ENCODE results near the gene HYCC2.
"Not testable (repeated sequence)": the region's sequence is repeated elsewhere in the genome, so short reads cannot be mapped to it uniquely, and the experiment has no call there.

Gene HYCC2

DNA sequence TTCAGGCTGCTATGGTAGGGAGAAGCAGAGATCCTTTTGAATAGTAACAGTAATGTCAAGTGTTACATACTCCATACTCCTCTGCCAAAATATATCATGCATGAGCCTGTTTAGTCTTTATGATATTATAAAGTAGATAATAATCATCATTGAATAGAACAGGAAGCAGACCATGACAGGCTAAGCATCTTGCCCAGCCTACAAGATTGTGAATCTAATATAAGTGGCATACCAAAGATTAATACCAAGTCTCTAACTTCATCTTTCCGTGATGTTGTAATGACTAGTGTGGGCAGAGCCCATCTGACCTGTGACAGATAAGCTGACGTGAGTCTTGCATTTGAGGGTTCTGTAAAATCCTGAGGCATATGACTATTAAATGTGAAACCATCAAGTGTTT lies 13.4 kb upstream of the HYCC2 start:
- DNase-seq, result no peak
- intact Hi-C loops (cut with DNase I), result no loop called here

DNA sequence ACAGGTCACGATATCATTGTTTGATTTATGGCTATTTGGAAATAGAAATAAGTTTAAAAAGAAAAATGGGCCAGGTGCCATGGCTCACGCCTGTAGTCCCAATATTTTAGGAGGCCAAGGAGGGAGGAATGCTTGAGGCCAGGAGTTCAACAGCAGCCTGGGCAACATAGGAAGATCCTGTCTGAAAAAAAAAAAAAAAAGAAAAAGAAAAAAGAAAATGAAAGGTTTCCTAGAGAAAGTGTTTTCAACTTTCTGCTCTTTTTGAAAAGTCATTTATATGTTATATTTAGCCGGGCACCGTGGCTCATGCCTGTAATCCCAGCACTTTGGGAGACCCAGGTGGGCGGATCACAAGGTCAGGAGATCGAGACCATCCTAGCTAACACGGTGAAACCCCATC lies 3.5 kb upstream of the HYCC2 start:
- intact Hi-C loops (cut with DNase I), result loop anchor here (5.0 to 10.0 kb wide), 2 partner anchors 80 to 168 kb away; no protein-coding TSS in a partner anchor

DNA sequence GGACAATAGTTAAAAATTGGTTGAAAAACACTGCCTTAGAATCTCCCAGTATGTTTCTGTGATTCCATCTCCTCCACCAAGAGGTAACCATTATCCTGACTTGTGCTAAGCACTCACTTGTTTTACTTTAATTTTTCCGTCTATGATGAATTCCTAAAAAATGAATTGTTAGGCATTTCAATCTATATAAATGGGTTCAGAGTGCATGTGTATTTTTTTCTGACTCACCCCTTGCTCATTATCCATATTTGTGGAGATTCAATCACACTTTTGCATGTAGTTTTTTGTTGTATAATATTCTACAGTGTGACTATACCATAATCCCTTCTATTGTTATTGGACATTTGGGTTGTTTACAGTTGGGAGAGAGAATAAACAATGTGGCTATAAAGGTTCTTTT lies 1.6 kb upstream of the HYCC2 start:
- intact Hi-C loops (cut with DNase I), result loop anchor here (5.0 to 10.0 kb wide), 2 partner anchors 82 to 166 kb away; no protein-coding TSS in a partner anchor
- no peak for DNase-seq

More for the DNA sequence above, 3.5 kb upstream of the HYCC2 start:
- DNase-seq, result peak in 1 of 42 donors; percentile 5

DNA sequence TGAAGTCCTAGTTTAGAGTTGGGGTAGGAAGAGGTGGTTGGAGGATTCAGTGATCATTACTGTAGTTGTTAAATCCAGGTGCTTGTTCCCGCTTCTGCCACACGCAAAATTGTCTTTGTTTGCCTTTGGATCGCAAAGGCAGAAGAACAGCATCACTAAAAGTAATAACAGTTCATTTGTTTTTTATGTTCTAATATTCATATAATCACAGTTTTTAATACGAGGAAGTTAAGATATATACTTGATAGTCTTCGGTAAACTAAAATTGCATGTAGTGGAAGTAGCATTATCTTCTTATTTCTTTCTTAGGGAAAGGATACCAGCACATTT lies 695 bp upstream of the HYCC2 start:
- DNase-seq, result no peak
- intact Hi-C loops (cut with DNase I), result loop anchor here (5.0 to 10.0 kb wide), 2 partner anchors 83 to 165 kb away; no protein-coding TSS in a partner anchor

DNA sequence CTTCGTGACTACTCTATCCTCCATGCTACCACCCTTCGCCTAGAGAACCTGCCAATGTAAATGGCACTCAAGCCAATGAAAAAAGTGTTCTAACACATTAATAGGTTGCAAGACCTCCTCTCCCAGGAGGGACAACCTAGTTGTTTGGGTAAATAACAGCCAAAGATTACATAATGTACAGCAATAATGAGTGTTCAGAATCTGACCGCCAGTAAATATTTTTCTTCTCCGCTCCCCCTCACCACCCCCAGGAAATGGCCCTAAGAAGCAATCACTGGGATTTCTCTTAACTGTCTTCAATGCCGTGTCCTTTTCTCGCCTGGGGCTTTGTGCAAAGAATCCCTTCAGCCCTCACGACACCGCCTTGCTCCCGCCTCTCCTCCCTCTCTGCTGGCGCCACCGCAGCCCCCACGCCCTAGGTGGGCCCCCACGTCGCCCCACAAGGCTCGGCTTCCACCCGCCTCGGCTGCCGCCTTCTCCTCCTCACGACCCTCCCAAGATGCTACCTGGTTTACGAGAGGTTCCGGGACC lies 458 bp downstream of the HYCC2 start:
- intact Hi-C loops (cut with DNase I), result loop anchor here (5.0 to 10.0 kb wide), 2 partner anchors 84 to 164 kb away; no protein-coding TSS in a partner anchor
- DNase-seq, result peak in 3 of 42 donors; percentile 10 to 35 (median 35)

DNA sequence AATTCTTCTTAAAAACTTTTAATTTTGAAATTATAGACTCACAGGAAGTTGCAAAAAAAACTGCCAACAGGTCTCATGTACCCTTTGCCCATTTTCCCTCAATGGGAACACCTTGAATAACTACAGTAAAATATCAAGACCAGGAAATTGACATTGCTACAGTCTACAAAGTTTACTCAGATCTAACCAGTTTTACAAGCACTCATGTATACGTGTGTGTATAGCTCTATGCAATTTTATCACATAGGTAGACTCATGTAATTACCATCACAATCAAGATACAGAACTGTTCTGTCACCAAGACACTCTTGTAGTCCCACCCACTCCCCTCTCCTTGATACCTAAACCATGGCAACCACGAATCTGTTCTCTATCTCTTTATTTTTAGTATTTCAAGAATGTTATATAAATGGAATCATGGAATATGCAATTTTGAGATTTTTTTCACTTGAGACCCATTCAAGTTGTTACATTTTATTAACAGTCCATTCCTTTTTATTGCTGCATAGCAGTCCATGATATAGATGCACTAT lies 6.6 kb downstream of the HYCC2 start:
- intact Hi-C loops (cut with DNase I), result loop anchor here (5.0 kb wide), 1 partner anchor 103 kb away; the partner anchor contains the start of gene ORC2
- DNase-seq, result peak in 11 of 42 donors; percentile 16 to 74 (median 27)

DNA sequence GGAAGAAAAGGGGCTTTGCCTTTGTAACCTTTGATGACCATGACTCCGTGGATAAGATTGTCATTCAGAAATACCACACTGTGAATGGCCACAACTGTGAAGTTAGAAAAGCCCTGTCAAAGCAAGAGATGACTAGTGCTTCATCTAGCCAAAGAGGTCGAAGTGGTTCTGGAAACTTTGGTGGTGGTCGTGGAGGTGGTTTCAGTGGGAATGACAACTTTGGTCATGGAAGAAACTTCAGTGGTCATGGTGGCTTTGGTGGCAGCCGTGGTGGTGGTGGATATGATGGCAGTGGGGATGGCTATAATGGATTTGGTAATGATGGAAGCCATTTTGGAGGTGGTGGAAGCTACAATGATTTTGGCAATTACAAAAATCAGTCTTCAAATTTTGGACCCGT lies 8.0 kb downstream of the HYCC2 start:
- intact Hi-C loops (cut with DNase I); DNase-seq: not testable (repeated sequence)

DNA sequence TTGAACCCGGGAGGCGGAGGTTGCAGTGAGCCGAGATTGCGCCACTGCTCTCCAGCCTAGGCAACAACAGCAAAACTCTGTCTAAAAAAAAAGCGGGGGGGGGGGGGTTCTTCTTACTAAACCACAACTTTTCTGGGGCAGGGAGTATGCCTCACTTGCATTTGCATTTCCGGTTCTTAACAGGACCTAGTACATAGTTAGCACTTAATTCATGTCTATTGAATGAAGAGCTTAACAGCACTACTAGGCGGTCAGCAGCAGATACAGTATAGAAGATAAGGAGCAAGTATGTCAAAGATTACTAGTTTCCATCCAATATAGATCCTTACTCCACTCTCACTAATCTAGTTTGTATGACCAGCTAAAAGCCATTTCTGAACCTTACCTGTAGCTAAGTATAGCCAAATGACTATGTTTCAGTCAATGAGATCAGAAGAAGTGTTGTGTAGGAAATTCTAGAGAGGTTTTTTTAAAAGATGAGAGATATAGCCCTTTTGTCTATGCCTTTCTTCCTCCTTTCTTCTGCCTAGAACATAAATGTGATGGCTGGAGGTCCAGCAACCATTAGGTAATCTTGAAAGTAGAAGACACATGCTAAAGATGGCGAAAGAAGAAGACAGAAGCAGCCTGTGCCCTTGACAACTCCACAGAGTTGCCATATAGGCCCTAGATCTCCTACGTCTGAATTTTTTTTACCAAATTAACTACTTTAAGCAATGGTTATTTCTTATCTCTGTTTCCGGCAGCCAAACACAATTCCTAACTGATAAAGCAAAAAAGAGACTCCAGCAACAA lies 11.3 kb downstream of the HYCC2 start:
- intact Hi-C loops (cut with DNase I), result no loop called here
- DNase-seq, result no peak

DNA sequence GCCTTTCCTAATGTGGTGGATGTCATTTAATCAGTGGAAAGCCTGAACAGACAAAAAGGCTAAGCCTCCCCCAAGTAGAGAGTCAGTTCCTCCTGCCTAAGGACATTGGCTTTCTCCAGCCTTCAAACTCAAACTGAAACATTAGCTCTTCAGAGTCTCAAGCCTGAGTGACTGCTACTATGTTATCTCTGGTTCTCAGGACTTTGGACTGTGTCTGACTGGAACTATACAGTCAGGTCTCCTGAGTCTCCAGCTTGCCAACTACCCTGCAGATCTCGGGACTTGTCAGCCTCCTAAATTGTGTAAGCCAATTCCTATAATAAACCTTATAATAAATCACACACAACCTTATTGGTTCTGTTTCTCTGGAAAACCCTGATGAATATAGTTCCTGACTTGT lies 12.6 kb downstream of the HYCC2 start:
- no peak for DNase-seq
- intact Hi-C loops (cut with DNase I), result no loop called here

DNA sequence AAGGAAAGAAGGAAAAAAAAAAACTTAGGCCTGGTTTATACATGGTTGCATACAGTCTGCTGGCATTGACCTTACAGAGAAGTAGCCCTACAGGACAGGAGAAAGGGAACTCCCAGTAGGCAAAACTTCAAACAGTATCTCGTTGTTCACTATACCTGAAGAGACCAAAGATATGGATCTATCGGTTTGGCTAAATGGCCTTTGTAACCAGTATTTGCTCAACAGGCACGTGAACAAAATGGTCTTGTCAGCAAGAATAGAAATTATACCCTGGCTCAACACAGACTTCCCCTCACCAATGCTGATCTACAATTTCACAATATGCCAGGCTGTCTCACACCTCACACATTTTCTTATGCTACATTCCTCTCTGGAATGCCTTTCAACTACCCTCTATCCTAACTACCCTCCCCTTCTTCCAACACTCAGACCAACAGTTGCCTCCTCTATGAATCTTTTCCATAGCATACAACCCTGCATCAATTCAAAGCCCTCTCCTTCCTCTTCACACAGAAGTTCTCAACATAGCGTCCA lies 13.7 kb downstream of the HYCC2 start:
- intact Hi-C loops (cut with DNase I), result no loop called here
- no peak for DNase-seq

DNA sequence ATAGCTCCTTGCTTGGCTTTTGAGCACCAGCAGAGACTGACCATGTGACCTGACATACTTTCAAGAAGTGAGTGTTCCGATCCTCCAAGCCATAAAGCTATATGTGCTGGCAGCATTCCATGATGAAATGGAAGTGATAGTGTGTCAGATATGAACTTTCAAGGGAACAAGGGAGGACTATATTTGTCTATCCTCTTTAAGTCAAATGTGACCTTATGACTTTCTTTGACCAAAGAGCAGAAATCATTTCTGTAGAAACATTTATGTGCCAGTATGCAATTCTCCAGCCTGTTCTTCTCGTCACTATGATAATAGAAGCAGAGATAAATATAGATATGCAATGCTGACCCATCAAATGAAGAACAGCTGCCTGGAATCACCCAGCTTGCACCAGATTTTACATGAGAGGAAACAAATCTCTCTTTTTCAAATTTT lies 14.4 kb downstream of the HYCC2 start:
- DNase-seq, result no peak
- intact Hi-C loops (cut with DNase I), result no loop called here

DNA sequence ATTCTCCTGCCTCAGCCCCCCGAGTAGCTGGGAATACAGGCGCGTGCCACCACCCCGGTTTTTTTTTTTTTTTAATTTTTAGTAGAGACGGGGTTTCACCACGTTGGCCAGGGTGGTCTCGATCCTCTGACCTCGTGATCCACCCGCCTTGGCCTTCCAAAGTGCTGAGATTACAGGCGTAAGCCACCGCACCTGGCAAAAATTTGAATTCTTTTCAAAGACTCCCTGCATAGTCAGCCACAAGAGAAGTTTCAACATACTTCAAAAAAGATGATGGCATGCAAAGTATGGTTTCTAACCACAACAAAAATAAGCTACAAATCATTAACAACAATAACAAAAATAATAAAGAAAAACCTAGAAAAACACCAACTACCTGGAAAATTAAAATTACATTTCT lies 22.0 kb downstream of the HYCC2 start:
- intact Hi-C loops (cut with DNase I), result no loop called here
- no peak for DNase-seq

DNA sequence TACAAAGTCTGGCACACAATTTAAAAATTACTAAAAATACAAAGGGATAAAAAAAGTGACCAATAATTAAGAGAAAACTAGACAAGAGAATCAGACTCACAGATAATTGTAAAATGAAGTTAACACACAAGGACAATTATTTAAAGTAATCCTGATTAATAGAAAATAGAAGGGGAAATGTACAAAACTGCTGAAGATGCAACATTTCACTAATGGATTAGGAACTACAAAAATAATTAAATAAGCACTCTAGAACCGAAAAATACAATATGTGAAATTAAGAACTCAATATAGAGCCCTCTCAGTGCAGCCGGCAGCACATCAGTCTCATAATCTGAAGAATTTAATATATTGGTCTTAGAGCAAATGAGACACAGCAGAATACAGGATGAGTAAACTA lies 24.6 kb downstream of the HYCC2 start:
- no peak for DNase-seq
- intact Hi-C loops (cut with DNase I), result no loop called here

DNA sequence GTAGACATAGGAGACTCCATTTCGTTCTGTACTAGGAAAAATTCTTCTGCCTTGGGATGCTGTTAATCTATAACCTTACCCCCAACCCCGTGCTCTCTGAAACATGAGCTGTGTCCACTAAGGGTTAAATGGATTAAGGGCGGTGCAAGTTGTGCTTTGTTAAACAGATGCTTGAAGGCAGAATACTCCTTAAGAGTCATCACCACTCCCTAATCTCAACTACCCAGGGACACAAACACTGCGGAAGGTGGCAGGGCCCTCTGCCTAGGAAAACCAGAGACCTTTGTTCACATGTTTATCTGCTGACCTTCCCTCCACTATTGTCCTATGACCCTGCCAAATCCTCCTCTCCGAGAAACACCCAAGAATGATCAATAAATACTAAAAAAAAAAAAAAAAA lies 28.4 kb downstream of the HYCC2 start:
- DNase-seq; intact Hi-C loops (cut with DNase I): not testable (repeated sequence)

DNA sequence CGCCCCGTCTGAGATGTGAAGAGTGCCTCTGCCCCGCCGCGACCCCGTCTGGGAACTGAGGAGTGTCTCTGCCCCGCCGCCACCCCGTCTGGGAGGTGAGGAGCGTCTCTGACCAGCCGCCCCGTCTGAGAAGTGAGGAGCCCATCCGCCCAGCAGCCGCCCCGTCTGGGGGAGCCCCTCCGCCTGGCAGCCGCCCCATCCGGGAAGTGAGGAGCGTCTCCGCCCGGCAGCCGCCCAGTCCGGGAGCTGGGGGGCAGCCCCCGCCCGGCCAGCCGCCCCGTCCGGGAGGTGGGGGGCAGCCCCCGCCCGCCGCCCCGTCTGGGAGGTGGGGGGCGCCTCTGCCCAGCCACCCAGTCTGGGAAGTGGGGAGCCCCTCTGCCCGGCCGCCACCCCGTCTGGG lies 29.0 kb downstream of the HYCC2 start:
- DNase-seq; intact Hi-C loops (cut with DNase I): not testable (repeated sequence)

DNA sequence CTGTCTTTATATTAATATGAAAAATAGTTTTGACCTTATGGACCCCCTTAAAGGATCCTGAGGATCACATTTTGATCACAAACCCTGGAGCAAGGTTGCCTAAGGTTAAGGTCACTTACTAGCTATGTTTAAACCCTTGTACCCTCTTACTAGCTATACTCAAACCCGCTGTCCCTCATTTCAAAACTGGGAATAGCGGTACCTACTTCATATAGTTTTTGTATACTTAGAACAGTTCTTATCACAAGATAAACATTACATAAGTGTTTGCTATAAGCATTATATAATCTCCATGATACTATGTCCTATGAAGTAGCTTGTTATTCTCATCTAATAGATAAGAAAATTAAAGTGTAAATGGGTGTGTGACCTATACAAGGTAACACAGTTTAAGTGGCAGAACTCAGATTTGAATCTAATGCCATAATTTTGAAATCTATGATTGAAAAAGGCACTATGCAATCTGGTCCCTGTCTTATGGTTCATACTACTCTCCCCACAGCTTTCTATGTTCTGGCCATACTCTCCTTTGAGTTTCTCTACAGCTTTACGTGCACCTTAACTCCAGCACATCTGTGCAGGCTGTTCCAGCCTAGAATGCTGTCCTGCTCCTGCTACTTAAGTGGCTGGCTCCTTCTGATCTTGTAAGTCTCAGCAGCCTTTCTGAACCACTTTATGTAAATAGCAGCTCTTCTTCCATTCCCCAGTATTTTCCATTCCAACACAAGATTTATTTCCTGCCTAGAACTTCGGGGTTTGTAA lies 30.4 kb downstream of the HYCC2 start:
- intact Hi-C loops (cut with DNase I), result no loop called here
- no peak for DNase-seq

DNA sequence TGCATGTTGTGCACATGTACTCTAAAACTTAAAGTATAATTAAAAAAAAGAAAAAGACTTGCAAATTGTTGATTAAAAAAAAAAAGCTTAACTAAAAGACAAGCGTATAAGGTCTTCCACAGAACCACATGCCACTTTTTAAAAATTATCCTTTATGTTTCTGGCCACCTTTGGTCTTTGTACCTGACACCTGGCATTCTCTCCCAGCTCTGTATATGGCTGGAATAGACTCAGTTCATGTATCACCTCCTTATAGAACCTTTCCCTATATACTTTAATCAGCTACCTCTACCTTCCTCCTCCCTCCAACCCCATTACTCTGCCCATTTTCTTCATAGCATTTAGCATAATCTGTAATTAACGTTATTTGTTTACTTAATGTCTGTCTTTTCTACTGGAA lies 32.6 kb downstream of the HYCC2 start:
- intact Hi-C loops (cut with DNase I), result no loop called here
- no peak for DNase-seq

DNA sequence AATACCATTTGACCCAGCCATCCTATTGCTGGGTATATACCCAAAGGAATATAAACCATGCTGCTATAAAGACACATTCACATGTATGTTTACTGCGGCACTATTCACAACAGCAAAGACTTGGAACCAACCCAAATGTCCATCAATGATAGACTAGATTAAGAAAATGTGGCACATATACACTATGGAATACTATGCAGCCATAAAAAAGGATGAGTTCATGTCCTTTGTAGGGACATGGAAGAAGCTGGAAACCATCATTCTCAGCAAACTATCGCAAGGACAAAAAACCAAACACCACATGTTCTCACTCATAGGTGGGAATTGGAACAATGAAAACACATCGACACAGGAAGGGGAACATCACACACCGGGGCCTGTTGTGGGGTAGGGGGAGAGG lies 33.1 kb downstream of the HYCC2 start:
- DNase-seq; intact Hi-C loops (cut with DNase I): not testable (repeated sequence)

DNA sequence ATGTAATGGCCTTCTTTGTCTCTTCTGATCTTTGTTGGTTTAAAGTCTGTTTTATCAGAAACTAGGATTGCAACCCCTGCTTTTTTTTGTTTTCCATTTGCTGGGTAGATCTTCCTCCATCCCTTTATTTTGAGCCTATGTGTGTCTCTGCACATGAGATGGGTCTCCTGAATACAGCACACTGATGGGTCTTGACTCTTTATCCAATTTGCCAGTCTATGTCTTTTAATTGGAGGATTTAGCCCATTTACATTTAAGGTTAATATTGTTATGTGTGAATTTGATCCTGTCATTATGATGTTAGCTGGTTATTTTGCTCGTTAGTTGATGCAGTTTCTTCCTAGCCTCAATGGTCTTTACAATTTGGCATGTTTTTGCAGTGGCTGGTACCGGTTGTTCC lies 37.1 kb downstream of the HYCC2 start:
- DNase-seq; intact Hi-C loops (cut with DNase I): not testable (repeated sequence)

All from head of caudate nucleus (tissue), 42 donors.